ENCODE data around the gene ALOX5AP.

ALOX5AP gene

GRCh38 chr13:30763786-30764413 is 28.6 kb downstream of the ALOX5AP start:
- no peak for DNase-seq

GRCh38 chr13:30766231-30766630 is 30.9 kb downstream of the ALOX5AP start:
- DNase-seq = no peak

DNA sequence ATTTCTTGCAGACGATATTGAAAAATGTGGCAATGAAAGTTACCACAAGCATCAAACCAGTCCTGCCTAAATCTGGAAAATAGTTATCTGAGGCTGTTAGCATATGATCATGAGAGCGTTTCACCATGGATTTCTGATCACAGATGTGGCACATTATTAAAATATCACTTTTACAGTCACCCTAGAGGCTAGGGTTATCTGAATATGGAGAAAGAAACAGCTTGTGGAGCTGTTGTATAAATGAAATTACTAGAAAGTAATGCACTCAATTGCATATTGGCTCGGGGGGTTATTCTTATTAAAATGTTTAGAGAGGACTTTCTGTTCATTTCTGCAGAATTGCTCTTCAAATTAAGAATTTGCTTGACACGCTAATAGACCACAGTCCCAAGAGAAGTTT is 35.6 kb downstream of the ALOX5AP start:
- DNase-seq = no peak

GRCh38 chr13:30773561-30773960 is 38.2 kb downstream of the ALOX5AP start:
- DNase-seq = no peak

GRCh38 chr13:30774214-30774730 is 38.9 kb downstream of the ALOX5AP start:
- DNase-seq = no peak

GRCh38 chr13:30776661-30777060 is 41.3 kb downstream of the ALOX5AP start:
- no peak for DNase-seq

GRCh38 chr13:30779016-30779415 is 43.7 kb downstream of the ALOX5AP start:
- no peak for DNase-seq

- no peak for DNase-seq
Observed at GRCh38 chr13:30779608-30780007, 44.3 kb downstream of the ALOX5AP start.

- DNase-seq = no peak
Observed at GRCh38 chr13:30780338-30780981, 45.1 kb downstream of the ALOX5AP start.

GRCh38 chr13:30785191-30785850 is 50.0 kb downstream of the ALOX5AP start:
- no peak for DNase-seq

GRCh38 chr13:30786648-30787047 is 51.3 kb downstream of the ALOX5AP start:
- no peak for DNase-seq

DNA sequence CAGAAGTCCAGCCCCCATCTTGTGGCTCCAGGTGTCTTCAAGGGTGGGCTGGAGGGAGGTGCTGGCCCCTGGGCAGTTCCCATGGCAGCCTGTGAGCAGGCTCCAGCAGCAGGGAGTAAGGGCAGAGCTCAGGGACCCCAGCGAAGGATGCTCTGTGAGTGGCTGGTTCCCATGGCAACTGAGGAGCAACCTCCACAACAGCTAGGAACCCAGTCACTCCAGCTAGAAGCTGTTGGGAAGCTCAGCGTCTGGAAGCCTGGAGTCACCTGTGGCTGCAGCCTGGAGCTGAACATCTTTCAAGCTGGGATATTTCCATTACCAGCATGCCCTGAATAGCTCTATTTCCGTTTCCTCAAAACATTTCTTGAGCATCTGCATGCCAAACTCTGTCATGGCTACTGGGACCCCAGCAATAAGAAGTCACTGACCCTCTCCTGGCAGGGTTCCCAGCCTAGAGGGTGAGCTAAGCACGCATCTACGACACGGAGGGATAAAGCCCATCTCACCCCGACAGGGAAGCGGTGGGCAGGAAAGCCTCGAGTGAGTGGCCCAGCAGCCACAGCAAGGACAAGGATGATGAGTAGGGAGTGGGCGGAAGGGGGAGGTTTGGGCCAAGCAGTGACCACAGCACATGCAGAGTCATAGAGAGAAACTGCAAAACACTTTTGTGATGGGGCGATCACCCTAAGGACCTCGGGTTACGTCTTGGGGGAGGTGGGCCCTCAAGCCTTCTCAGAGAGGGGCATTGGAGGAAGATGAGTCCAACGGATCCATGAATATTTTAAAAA is 52.6 kb downstream of the ALOX5AP start:
- no peak for DNase-seq

DNA sequence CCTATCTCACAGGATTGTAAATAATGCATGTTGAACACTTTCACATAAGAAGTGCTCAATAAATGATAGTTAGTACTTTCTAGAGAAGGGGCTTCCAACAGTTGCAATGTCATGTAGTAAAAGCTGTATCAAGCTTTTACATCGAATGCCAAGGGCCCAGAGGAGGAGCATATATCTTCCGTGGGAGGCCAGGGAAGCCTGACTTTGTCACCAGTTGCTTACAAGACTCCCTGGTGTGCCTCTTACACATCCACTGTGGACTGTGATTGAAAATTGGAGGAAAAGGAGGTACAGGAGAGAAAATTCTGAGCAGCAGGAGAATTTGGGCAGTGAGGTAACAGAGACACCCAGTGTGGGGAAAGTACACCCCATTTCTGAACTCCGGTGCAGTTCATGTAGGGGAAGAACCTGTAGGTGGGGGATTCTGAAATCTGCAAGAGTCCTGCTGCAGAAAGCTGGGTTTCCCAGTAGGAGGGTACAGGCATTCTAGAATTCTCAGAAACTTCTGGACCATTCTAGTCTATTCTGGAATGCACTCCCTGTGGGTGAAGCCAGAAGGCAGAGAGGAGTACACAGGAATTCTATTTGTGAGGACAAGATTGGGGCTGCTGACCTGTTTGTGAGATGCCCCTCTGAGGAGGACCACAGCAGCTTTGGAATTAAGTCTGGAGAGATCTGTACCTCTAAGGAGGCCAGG is 54.0 kb downstream of the ALOX5AP start:
- DNase-seq = no peak

- DNase-seq = no peak
Observed at GRCh38 chr13:30790592-30790991, 55.2 kb downstream of the ALOX5AP start.

DNA sequence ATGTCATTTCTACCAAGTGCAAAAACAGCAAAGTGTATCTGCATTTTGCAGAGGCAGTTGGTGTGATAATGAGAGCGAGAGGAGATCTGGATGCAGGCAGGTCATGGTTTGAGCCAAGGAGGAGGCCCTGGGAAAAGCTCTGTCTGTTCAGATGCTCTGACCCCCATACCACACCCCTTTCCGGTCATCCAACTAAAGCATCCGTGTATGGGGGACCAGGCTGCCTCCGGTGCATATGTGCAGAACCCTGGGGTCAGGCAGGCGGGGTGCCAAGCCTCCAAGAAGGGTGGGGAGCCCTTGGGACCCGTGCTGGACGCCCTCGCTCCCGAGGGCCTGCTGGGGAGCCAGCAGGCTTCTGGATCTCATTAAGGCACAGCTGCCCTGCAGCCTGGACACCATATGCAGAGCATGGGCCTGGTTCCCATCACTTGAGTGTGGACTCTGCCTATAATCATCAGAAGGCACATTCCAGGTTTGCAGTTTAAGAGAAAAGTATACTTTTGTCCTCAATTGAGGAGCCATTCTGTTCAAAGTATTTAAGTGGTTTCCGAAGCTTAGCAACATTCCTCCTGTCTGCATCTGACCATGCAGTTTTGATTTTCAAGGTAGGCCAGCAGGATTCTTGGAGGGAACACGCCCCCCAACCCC is 56.1 kb downstream of the ALOX5AP start:
- DNase-seq = no peak

DNA sequence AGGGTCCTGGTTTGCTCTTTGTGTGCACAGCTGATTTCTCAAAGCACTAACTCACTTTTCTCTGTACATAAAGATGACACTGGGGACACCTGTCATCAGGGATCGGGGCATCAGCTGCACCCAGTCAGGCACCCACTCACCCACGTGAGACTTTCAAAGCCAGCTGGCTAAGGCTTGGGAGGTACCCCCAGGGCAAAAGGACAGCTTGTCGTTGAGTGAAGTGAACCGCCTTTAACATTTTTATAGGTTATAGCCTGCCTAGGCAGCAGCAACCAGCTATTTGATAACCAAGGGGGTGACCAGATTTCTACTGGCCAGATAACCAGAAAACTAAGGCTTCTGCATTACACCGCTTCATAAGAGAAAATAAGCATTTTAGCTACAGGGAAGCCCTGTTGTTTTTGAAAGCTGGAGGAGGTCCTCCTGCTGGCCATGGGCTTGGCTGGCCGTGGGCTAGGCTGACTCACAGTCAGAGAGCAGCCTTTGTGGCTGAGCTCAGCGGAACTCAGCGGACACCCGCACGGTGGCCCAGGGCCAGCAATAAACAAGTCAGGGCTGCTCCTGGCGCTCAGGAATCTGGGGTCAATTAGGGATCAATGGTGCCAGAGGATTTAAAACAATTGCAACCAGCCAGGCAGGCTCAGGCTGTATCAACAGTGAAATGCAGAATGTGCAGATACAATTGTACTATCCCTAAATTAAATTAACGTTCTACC is 57.1 kb downstream of the ALOX5AP start:
- no peak for DNase-seq

- DNase-seq = no peak
Observed at GRCh38 chr13:30796132-30796572, 60.8 kb downstream of the ALOX5AP start.

- peak in 1 of 2 experiments; percentile 52 for DNase-seq
Observed at GRCh38 chr13:30796631-30797601, 61.6 kb downstream of the ALOX5AP start.

GRCh38 chr13:30797847-30798535 is 62.6 kb downstream of the ALOX5AP start:
- no peak for DNase-seq

Data from activated T-cell treated with anti-CD3 and anti-CD28 coated beads, Interleukin-2, amount 50 U/mL, for 48 hours (primary cell).